Neural cell (in vitro differentiated cells): ENCODE results near the gene VSTM4. TPM values are rescaled to one million over a fixed set of nuclear protein-coding genes. Genes with fewer than 3 reads are reported as not detected.

Source experiments
- H2AFZ ChIP-seq: fragments of 200-600, 300-800 bp; sonication (generic), shearing (Covaris generic); 2 replicates; pipeline ENCODE4 v1.6.0; 2014; ENCODE audit warnings: low read depth, mild to moderate bottlenecking, antibody characterized with exemption, low read length, moderate library complexity
- H3F3A ChIP-seq: fragments of 200-600 bp; shearing (Covaris generic); 2 replicates; pipeline ENCODE4 v1.6.1; 2016; ENCODE audit warnings: mild to moderate bottlenecking, moderate library complexity, mixed read lengths, antibody characterized with exemption, low read length; ENCODE audit not compliant: insufficient read depth, poor library complexity, severe bottlenecking
- H3K27ac ChIP-seq: fragments of 200-600, 300-800 bp; sonication (generic), shearing (Covaris generic); 2 replicates; pipeline ENCODE4 v1.5.1; 2014; ENCODE audit warnings: mild to moderate bottlenecking, low read length, moderate library complexity
- H3K27me3 ChIP-seq: fragments of 300-800, 200-600 bp; sonication (generic), shearing (Covaris generic); 2 replicates; pipeline ENCODE4 v1.6.0; 2014; ENCODE audit warnings: mild to moderate bottlenecking, low read depth, low read length, moderate library complexity; ENCODE audit not compliant: insufficient read depth
- H3K36me3 ChIP-seq: fragments of 300-800, 200-600 bp; sonication (generic), shearing (Covaris generic); 2 replicates; pipeline ENCODE4 v1.5.1; 2014; ENCODE audit warnings: mild to moderate bottlenecking, antibody characterized with exemption, low read length, moderate library complexity; ENCODE audit not compliant: insufficient read depth
- H3K4me2 ChIP-seq: fragments of 300-800, 200-600 bp; sonication (generic), shearing (Covaris generic); 2 replicates; pipeline ENCODE4 v1.6.0; 2014; ENCODE audit warnings: mild to moderate bottlenecking, low read length
- H3K4me3 ChIP-seq: fragments of 300-800, 200-600 bp; sonication (generic), shearing (Covaris generic); 2 replicates; pipeline ENCODE4 v1.5.1; 2014; ENCODE audit warnings: mild to moderate bottlenecking, low read length, moderate library complexity
- H3K79me2 ChIP-seq: fragments of 200-600 bp; shearing (Covaris generic); replicated peaks from 2 replicates; pipeline ENCODE4 v1.6.0; 2014; ENCODE audit warnings: mild to moderate bottlenecking, low read length, moderate library complexity; ENCODE audit not compliant: insufficient read depth
- H3K9ac ChIP-seq: fragments of 300-800, 200-600 bp; sonication (generic), shearing (Covaris generic); 2 replicates; pipeline ENCODE4 v1.6.1; 2016; ENCODE audit warnings: mild to moderate bottlenecking, low read length, mixed read lengths
- H3K9me2 ChIP-seq: fragments of 200-600 bp; shearing (Covaris generic); 2 replicates; pipeline ENCODE4 v1.6.1; 2016; ENCODE audit warnings: mild to moderate bottlenecking, low read length, mixed read lengths; ENCODE audit not compliant: insufficient read depth
- H3K9me3 ChIP-seq: fragments of 200-600, 300-800 bp; sonication (generic), shearing (Covaris generic); 2 replicates; pipeline ENCODE4 v1.6.1; 2016; ENCODE audit warnings: mild to moderate bottlenecking, mixed run types, low read length, moderate library complexity, mixed read lengths
- H4K20me1 ChIP-seq: fragments of 200-600 bp; shearing (Covaris generic); 2 replicates; pipeline ENCODE4 v1.6.1; 2016; ENCODE audit warnings: mild to moderate bottlenecking, mixed run types; ENCODE audit not compliant: insufficient read depth
- EP300 ChIP-seq: fragments of 450-650 bp; conservative IDR thresholded peaks from 2 replicates; pipeline ENCODE4 v1.6.1; 2014; ENCODE audit warnings: antibody characterized with exemption, mild to moderate bottlenecking, moderate library complexity; ENCODE audit not compliant: poor library complexity, severe bottlenecking
- EZH2 ChIP-seq: fragments of 200-600, 300-800 bp; shearing (Covaris generic), sonication (generic); IDR thresholded peaks from 2 replicates; pipeline ENCODE4 v1.6.1; 2014; ENCODE audit warnings: antibody characterized with exemption, low read length, borderline replicate concordance, mild to moderate bottlenecking; ENCODE audit not compliant: insufficient read depth, poor library complexity, severe bottlenecking
- MXI1 ChIP-seq: fragments of 450-650 bp; conservative IDR thresholded peaks from 2 replicates; pipeline ENCODE4 v1.6.1; 2014; ENCODE audit warnings: antibody characterized with exemption, mild to moderate bottlenecking; ENCODE audit not compliant: poor library complexity, severe bottlenecking
- POLR2AphosphoS5 ChIP-seq: IDR thresholded peaks from 2 replicates; pipeline ENCODE4 v1.6.1; 2012
- RAD21 ChIP-seq: fragments of 450-650 bp; conservative IDR thresholded peaks from 2 replicates; pipeline ENCODE4 v1.6.1; 2014; ENCODE audit warnings: antibody characterized with exemption, mild to moderate bottlenecking, moderate library complexity
- SMC3 ChIP-seq: fragments of 450-650 bp; conservative IDR thresholded peaks from 2 replicates; pipeline ENCODE4 v1.6.1; 2014; ENCODE audit warnings: antibody characterized with exemption, mild to moderate bottlenecking, moderate library complexity; ENCODE audit not compliant: poor library complexity
- TAF1 ChIP-seq: IDR thresholded peaks from 2 replicates; pipeline ENCODE4 v1.6.1; 2012; ENCODE audit warnings: low read depth
- polyA plus RNA-seq: library from polyadenylated mRNA; depleted of rRNA; stranded (reverse); fragments of >200 nt; gene quantifications from 2 replicates; pipeline ENCODE4 v1.2.3, GENCODE V29; 2014
- TF ChIP-seq, protein P1 (sequence below): IDR thresholded peaks from 2 replicates; pipeline ENCODE4 v1.6.1; 2012; ENCODE audit warnings: borderline replicate concordance
- TF ChIP-seq, protein P2 (sequence below): fragments of 450-650 bp; IDR thresholded peaks from 2 replicates; pipeline ENCODE4 v1.5.1; 2014; ENCODE audit warnings: antibody characterized with exemption, mild to moderate bottlenecking, moderate library complexity; ENCODE audit not compliant: poor library complexity, severe bottlenecking

VSTM4 gene
- polyA plus RNA-seq, 1 donor from 2014 or later = 0.52 TPM

DNA sequence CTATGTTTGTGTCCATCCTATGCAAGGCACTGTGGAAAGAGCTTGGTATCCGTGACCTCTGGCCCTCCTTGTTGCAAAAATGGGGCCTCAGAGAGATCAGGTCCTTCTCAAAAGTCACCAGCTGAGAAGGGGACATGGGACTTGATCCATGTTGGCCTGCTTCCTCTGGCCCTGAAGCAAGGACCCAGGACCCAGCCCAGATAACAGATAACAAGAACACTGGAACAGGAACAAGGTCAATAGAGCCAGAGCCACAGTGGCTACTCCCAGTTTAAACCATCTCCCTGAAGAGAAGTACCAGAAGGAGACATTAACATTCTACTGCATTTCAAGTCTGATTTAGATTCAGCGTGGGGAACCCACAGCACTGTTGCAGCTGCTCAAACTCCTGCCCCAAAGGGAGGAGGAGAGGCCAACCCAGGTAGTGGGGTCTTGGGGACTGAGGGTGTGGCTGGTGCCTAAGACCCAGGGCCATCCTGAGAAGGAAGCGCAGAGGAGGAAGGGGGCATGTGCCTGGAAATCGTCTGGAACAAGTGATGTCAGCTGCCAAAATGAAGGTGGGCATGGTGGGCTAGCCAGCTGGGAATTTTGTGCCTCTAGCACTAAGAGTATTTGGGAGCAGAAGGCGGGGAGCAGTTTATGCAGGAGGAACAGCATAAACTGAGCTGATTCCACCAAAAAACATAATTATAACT lies 61.2 kb downstream of the VSTM4 start:
- H3K79me2 ChIP-seq = no peaks in the 10 kb centered on the region

DNA sequence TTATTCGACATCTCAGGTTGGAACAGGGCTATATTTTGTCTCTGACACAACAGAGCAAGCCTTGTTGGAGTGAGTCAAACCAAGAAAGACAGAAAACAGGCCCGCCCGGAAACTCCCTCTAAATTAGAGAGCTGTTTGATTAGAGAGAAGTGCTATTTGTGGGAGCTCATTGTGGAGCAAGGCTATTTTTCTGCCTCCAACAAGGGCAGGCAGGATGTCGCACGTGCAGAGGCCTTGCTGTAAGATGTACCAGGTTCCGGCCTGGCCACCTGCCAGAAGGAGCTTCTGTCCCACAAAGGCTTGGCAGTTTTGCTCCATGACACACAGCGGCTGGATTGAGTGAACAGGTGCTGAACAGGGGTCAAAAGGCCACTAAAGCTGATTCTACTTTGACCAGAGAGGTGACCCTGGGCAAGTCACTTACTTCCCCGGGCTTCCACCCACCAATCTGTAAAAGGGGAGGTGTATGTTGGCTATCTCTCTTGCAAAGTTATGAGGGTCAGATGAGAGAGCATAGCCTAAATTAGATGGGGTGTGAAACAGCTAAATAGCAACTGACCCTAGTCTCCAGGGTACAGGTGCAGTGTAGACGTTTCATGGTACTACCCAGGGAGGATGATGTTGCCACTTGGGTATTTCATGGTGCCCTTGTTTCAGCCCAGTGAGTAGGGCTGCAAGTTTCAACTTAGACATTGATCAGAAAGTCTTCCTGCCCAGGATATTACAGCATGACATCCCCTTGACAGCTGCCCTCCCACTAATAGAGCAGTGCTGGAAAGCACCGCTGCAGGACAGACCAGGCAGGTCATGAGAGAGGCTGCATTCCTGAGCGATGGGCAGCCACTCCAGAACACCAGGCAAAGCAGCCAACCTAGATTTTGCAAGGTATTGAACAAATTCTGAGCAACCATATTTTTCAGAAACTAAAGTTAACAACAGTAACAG lies 62.0 kb downstream of the VSTM4 start:
- no peaks in the 10 kb centered on the region for H3K79me2 ChIP-seq
- no peak overlapping the region for H2AFZ ChIP-seq
- H3K9ac ChIP-seq = no peak overlapping the region
- H3F3A ChIP-seq = no peaks in the 10 kb centered on the region
- H3K9me2 ChIP-seq = no peaks in the 10 kb centered on the region
- no peaks in the 10 kb centered on the region for H3K36me3 ChIP-seq
- no peak overlapping the region for H3K4me2 ChIP-seq
- no peak overlapping the region for H3K27ac ChIP-seq
- no peaks in the 10 kb centered on the region for H3K27me3 ChIP-seq
- no peaks in the 10 kb centered on the region for H4K20me1 ChIP-seq
- H3K9me3 ChIP-seq = no peaks in the 10 kb centered on the region
- H3K4me3 ChIP-seq = no peak overlapping the region
- TF ChIP-seq TAF1 (no peak), SMC3 (no peak), EZH2 (no peak), MXI1 (no peak), POLR2AphosphoS5 (no peak)
- TF ChIP-seq, protein P1, sequence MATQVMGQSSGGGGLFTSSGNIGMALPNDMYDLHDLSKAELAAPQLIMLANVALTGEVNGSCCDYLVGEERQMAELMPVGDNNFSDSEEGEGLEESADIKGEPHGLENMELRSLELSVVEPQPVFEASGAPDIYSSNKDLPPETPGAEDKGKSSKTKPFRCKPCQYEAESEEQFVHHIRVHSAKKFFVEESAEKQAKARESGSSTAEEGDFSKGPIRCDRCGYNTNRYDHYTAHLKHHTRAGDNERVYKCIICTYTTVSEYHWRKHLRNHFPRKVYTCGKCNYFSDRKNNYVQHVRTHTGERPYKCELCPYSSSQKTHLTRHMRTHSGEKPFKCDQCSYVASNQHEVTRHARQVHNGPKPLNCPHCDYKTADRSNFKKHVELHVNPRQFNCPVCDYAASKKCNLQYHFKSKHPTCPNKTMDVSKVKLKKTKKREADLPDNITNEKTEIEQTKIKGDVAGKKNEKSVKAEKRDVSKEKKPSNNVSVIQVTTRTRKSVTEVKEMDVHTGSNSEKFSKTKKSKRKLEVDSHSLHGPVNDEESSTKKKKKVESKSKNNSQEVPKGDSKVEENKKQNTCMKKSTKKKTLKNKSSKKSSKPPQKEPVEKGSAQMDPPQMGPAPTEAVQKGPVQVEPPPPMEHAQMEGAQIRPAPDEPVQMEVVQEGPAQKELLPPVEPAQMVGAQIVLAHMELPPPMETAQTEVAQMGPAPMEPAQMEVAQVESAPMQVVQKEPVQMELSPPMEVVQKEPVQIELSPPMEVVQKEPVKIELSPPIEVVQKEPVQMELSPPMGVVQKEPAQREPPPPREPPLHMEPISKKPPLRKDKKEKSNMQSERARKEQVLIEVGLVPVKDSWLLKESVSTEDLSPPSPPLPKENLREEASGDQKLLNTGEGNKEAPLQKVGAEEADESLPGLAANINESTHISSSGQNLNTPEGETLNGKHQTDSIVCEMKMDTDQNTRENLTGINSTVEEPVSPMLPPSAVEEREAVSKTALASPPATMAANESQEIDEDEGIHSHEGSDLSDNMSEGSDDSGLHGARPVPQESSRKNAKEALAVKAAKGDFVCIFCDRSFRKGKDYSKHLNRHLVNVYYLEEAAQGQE = no peak
- TF ChIP-seq, protein P2, sequence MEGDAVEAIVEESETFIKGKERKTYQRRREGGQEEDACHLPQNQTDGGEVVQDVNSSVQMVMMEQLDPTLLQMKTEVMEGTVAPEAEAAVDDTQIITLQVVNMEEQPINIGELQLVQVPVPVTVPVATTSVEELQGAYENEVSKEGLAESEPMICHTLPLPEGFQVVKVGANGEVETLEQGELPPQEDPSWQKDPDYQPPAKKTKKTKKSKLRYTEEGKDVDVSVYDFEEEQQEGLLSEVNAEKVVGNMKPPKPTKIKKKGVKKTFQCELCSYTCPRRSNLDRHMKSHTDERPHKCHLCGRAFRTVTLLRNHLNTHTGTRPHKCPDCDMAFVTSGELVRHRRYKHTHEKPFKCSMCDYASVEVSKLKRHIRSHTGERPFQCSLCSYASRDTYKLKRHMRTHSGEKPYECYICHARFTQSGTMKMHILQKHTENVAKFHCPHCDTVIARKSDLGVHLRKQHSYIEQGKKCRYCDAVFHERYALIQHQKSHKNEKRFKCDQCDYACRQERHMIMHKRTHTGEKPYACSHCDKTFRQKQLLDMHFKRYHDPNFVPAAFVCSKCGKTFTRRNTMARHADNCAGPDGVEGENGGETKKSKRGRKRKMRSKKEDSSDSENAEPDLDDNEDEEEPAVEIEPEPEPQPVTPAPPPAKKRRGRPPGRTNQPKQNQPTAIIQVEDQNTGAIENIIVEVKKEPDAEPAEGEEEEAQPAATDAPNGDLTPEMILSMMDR = no peak

More for the DNA sequence above, 61.2 kb downstream of the VSTM4 start:
- H3F3A ChIP-seq = no peaks in the 10 kb centered on the region
- H3K4me3 ChIP-seq = no peak overlapping the region
- H4K20me1 ChIP-seq = no peaks in the 10 kb centered on the region
- H3K4me2 ChIP-seq = no peak overlapping the region
- no peaks in the 10 kb centered on the region for H3K9me2 ChIP-seq
- no peak overlapping the region for H2AFZ ChIP-seq
- no peak overlapping the region for H3K27ac ChIP-seq
- H3K9ac ChIP-seq = no peak overlapping the region
- H3K27me3 ChIP-seq = no peaks in the 10 kb centered on the region
- no peaks in the 10 kb centered on the region for H3K36me3 ChIP-seq
- TF ChIP-seq MXI1 = no peak
- TF ChIP-seq EP300 = no peak
- no peak for TF ChIP-seq RAD21
- no peak for TF ChIP-seq EZH2
- TF ChIP-seq, protein P1 = no peak
- TF ChIP-seq, protein P2 = no peak
- no peak for TF ChIP-seq POLR2AphosphoS5
- no peak for TF ChIP-seq SMC3
- no peak for TF ChIP-seq TAF1
- no peaks in the 10 kb centered on the region for H3K9me3 ChIP-seq
